GM21576 (cell line): ENCODE results near the gene AHCYL1.
"Not testable (repeated sequence)": the region's sequence is repeated elsewhere in the genome, so short reads cannot be mapped to it uniquely, and the experiment has no call there.

Experiments
- ATAC-seq: cut with Tn5 transposase; IDR thresholded peaks from one replicate; pipeline ENCODE4 v1.9.1; 2021; ENCODE audit warnings: mild to moderate bottlenecking, moderate library complexity; ENCODE audit not compliant: unreplicated experiment

Gene AHCYL1

GRCh38 chr1:109984456-109985246 lies at the start of gene AHCYL1:
Gene AHCYL1 (plus strand): TSS chr1:109984765. CDS start chr1:109985053, 288 bp downstream.
- ATAC-seq, result peak; percentile 98

- no peak for ATAC-seq
These were observed 49.1 kb upstream of the AHCYL1 start for GRCh38 chr1:109935451-109935900.

GRCh38 chr1:109937738-109938137 lies 46.8 kb upstream of the AHCYL1 start:
- ATAC-seq, result no peak

- no peak for ATAC-seq
These were observed 46.0 kb upstream of the AHCYL1 start for GRCh38 chr1:109938556-109938955.

- ATAC-seq, result no peak
These were observed 42.1 kb upstream of the AHCYL1 start for GRCh38 chr1:109942434-109942833.

GRCh38 chr1:109944541-109944940 lies 40.0 kb upstream of the AHCYL1 start:
- ATAC-seq, result no peak

GRCh38 chr1:109946511-109946910 lies 38.1 kb upstream of the AHCYL1 start:
- ATAC-seq, result no peak

- no peak for ATAC-seq
These were observed 36.8 kb upstream of the AHCYL1 start for GRCh38 chr1:109947582-109948284.

- ATAC-seq, result no peak
These were observed 36.3 kb upstream of the AHCYL1 start for GRCh38 chr1:109948285-109948630.

GRCh38 chr1:109950038-109950437 lies 34.5 kb upstream of the AHCYL1 start:
- ATAC-seq, result no peak

GRCh38 chr1:109950509-109950908 lies 34.1 kb upstream of the AHCYL1 start:
- no peak for ATAC-seq

GRCh38 chr1:109951501-109951900 lies 33.1 kb upstream of the AHCYL1 start:
- not testable (repeated sequence) for ATAC-seq

GRCh38 chr1:109954041-109954512 lies 30.5 kb upstream of the AHCYL1 start:
- ATAC-seq, result no peak

GRCh38 chr1:109959632-109959973 lies 25.0 kb upstream of the AHCYL1 start:
- no peak for ATAC-seq

GRCh38 chr1:109959974-109960744 lies 24.4 kb upstream of the AHCYL1 start:
- no peak for ATAC-seq

GRCh38 chr1:109960745-109961094 lies 23.8 kb upstream of the AHCYL1 start:
- ATAC-seq, result no peak

GRCh38 chr1:109963864-109964263 lies 20.7 kb upstream of the AHCYL1 start:
- no peak for ATAC-seq

- no peak for ATAC-seq
These were observed 15.3 kb upstream of the AHCYL1 start for GRCh38 chr1:109969146-109969829.

- ATAC-seq, result no peak
These were observed 14.7 kb upstream of the AHCYL1 start for GRCh38 chr1:109969907-109970306.

- ATAC-seq, result no peak
These were observed 13.0 kb upstream of the AHCYL1 start for GRCh38 chr1:109971559-109971958.

- no peak for ATAC-seq
These were observed 10.4 kb upstream of the AHCYL1 start for GRCh38 chr1:109974191-109974590.
